Measurements from ENCODE around the gene MICOS13.

Gene MICOS13

GRCh38 chr19:5698635-5699422, 18.5 kb upstream of the MICOS13 start:
- DNase-seq (ENCODE audit: low read depth), result no peak
- no peak for TF ChIP-seq CTCF (IDR thresholded peaks at IDR 0.05; ENCODE audit: control insufficient read depth, extremely low read depth, insufficient read depth)
- no peak overlapping the region for H3K4me3 ChIP-seq (ENCODE audit: low read depth, low read length)

- no peak for DNase-seq (ENCODE audit: low read depth)
- no peak for TF ChIP-seq CTCF (IDR thresholded peaks at IDR 0.05; ENCODE audit: control insufficient read depth, extremely low read depth, insufficient read depth)
- no peak overlapping the region for H3K4me3 ChIP-seq (ENCODE audit: low read depth, low read length)
Measured at GRCh38 chr19:5697890-5698634, 17.7 kb upstream of the MICOS13 start.

- no peak for DNase-seq (ENCODE audit: low read depth)
- TF ChIP-seq CTCF (IDR thresholded peaks at IDR 0.05; ENCODE audit: control insufficient read depth, extremely low read depth, insufficient read depth), result no peak
- no peak overlapping the region for H3K4me3 ChIP-seq (ENCODE audit: low read depth, low read length)
Measured at GRCh38 chr19:5697022-5697889, 16.9 kb upstream of the MICOS13 start.

GRCh38 chr19:5696196-5697021, 16.1 kb upstream of the MICOS13 start:
- TF ChIP-seq CTCF (IDR thresholded peaks at IDR 0.05; ENCODE audit: control insufficient read depth, extremely low read depth, insufficient read depth), result no peak
- H3K4me3 ChIP-seq (ENCODE audit: low read depth, low read length), result no peak overlapping the region
- no peak for DNase-seq (ENCODE audit: low read depth)

- no peak for TF ChIP-seq CTCF (IDR thresholded peaks at IDR 0.05; ENCODE audit: control insufficient read depth, extremely low read depth, insufficient read depth)
- DNase-seq (ENCODE audit: low read depth), result no peak
Measured at GRCh38 chr19:5695649-5696195, 15.4 kb upstream of the MICOS13 start.

More at GRCh38 chr19:5695649-5696195, 15.4 kb upstream of the MICOS13 start:
- H3K4me3 ChIP-seq (ENCODE audit: low read depth, low read length), result no peak overlapping the region
